GM12872 (cell line): ENCODE results near the gene CNIH4.

ENCODE experiments used
- CTCF ChIP-seq: IDR thresholded peaks from 3 replicates; pipeline ENCODE4 v1.5.1; 2011; ENCODE audit warnings: low read depth, mild to moderate bottlenecking, low read length, moderate library complexity; ENCODE audit not compliant: insufficient read depth

The CNIH4 gene

GRCh38 chr1:224381880-224382548, 25.3 kb downstream of the CNIH4 start:
- no peak for TF ChIP-seq CTCF

DNA sequence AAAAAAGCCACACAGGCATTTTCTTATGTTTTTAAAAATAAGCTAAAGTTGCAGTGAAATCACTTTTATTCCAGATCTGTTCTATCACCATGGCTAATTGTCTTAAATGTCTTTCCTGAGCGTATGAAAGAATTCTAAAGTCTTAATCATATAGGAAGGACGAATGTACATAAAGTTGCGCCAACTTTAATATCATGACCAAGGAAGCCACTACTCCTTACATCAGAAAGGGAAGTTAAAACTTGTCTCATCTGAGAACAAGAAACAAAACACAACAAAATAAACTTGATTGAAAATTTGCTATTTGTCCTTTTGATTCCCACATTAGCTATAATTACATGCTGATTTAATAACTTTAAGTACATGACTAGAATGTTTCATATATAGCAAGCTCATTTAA, 26.5 kb downstream of the CNIH4 start:
- TF ChIP-seq CTCF: no peak

DNA sequence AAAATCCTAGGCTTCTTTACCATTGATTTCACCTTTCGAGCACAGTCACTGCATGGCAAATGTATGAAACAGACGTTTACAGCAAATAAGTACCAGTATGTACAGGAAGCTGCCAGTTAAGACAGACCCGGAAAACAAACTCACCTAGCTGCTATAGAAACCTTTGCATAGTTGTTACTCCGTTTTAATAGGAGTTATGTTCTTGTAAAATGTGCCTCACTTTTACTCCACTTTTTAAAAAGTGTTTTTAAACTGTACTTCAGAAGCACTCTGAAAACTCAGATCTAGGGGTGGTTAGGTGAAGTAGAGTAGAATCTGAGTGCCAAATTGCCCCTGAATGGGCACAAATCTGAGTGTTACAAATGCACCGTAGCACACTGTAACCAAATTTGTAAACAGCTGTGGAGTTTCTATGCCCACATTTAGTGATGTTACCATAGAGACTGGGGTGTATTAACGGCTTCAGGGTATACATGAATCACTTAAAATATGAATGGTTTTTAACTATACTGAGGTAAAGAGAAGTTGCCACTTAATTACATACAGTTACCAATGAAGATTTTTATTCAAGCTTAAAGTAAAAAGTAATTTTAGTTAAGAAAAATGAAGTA, 30.7 kb downstream of the CNIH4 start:
- TF ChIP-seq CTCF: no peak

DNA sequence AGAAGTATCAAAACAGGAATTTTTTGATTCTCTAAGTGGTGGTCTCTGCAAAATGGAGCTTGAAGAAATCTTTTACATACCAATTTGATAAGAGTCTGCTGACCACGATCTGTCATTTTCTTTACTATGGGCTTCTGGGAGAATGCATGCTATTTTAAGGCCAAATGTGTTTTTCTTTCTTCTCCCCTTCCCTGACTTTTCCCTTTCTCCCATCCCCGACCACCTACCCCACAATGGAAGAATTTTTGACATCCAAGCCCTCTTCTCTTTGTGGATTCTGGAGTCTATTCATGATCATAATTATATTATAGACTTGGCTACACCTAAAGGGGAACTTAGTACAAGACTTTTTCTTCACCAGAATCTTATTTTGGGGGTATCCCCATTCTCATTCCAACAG, 31.3 kb downstream of the CNIH4 start:
- no peak for TF ChIP-seq CTCF

DNA sequence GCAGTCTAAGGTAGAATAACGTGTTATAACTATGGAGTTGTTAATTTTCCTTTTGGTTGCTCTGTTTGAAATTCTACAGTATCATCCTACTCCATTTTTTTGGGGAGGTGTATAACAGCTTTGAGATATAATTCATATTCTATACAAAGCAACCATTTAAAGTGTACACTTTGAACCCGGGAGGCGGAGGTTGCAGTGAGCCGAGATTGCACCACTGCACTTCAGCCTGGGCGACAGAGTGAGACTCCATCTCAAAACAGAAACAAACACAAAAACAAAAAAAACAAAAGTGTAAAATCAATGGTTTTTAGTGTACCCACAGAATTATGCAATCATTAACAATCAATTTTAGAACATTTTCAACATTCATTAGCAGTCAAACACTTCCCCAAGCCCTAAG, 33.8 kb downstream of the CNIH4 start:
- no peak for TF ChIP-seq CTCF

DNA sequence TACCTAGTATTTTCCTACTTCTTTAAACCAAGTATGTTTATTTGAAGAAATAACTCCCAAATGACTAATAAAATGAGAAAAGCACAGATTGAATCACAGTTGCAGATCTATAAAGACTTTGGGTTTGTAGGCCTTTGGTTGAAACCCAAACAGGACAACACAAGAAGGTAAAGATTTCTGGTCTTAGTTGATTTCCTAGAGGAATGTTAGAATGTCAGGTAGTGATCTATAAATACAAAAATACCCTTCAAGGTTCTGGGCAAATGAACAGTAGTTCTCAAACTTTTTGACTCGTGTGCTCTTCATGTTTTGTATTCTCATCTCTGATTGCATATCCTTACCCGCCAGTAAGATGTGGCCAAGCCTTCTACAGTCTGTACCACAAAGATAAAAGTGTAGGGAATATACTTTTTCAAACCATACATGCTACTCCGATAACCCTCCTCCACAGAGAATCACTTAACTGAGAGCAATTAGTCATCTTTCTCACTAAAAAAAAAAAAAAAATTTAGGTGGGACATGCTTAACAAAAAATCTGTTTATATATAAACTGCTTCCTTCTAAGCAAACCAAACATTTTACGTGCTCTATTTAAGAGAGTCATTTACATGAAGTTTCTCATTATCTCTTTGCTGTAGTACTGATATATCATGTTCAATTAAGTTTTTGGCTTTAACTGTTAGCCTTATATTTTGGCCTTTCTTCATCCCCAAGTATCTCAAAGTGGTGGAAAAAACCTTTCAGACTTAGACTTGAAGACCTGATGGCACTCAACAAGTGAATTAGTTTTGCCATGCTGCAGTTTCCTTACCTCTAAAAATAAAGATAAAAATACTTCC, 36.0 kb downstream of the CNIH4 start:
- no peak for TF ChIP-seq CTCF

- no peak for TF ChIP-seq CTCF
Observed at GRCh38 chr1:224393294-224393693, 36.6 kb downstream of the CNIH4 start.
